Dedifferentiated amniotic fluid mesenchymal stem cell (primary cell): ENCODE data around the gene ADAMTS18.
"Not testable (repeated sequence)": the region's sequence is repeated elsewhere in the genome, so short reads cannot be mapped to it uniquely, and the experiment has no call there.

Source experiments
- DNase-seq: peaks from one replicate; pipeline ENCODE4 v3.0.0-alpha.2; 2016; ENCODE audit errors: extremely low spot score

Gene ADAMTS18, protein sequence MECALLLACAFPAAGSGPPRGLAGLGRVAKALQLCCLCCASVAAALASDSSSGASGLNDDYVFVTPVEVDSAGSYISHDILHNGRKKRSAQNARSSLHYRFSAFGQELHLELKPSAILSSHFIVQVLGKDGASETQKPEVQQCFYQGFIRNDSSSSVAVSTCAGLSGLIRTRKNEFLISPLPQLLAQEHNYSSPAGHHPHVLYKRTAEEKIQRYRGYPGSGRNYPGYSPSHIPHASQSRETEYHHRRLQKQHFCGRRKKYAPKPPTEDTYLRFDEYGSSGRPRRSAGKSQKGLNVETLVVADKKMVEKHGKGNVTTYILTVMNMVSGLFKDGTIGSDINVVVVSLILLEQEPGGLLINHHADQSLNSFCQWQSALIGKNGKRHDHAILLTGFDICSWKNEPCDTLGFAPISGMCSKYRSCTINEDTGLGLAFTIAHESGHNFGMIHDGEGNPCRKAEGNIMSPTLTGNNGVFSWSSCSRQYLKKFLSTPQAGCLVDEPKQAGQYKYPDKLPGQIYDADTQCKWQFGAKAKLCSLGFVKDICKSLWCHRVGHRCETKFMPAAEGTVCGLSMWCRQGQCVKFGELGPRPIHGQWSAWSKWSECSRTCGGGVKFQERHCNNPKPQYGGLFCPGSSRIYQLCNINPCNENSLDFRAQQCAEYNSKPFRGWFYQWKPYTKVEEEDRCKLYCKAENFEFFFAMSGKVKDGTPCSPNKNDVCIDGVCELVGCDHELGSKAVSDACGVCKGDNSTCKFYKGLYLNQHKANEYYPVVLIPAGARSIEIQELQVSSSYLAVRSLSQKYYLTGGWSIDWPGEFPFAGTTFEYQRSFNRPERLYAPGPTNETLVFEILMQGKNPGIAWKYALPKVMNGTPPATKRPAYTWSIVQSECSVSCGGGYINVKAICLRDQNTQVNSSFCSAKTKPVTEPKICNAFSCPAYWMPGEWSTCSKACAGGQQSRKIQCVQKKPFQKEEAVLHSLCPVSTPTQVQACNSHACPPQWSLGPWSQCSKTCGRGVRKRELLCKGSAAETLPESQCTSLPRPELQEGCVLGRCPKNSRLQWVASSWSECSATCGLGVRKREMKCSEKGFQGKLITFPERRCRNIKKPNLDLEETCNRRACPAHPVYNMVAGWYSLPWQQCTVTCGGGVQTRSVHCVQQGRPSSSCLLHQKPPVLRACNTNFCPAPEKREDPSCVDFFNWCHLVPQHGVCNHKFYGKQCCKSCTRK (N-terminal part only)

DNA sequence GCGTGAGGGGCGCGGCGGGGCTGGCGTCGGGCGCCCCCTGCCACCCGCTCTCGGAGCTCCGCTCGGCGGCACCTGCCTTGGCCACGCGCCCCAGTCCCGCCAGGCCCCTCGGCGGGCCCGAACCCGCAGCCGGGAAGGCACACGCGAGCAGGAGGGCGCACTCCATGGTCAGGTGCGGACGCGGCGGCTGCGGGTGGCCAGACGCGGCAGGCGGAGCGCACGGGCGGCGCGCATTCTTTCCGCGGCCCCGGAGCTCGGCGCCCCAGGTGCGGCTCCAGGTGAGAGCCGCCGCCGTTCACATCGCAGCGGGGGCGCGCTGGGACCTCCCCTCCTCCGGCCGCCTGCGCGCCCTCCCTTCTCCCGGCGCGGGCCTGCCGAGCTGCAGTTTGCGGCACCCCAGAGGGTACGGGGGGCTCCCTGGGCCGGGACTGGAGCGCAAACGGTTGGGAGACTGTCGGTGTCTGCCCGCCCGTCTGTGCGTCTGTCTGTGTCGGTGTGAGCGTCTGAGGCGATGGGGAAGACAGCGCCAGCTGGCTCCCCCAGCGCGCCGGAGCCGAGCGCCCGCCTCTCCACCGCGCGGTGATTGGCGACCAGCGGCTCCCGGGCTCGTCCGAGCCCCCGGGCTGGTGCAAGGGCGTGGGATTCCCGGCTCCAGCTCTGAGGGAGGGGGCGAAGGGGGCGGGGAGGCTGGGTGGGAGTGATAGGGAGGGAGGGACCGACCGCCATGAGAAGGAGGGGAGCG is at the start of gene ADAMTS18:
ADAMTS18 (minus strand) TSS at position 505 of the 742 bp plus-strand sequence; CDS start at position 166, 339 bp downstream.
- no peak for DNase-seq

DNA sequence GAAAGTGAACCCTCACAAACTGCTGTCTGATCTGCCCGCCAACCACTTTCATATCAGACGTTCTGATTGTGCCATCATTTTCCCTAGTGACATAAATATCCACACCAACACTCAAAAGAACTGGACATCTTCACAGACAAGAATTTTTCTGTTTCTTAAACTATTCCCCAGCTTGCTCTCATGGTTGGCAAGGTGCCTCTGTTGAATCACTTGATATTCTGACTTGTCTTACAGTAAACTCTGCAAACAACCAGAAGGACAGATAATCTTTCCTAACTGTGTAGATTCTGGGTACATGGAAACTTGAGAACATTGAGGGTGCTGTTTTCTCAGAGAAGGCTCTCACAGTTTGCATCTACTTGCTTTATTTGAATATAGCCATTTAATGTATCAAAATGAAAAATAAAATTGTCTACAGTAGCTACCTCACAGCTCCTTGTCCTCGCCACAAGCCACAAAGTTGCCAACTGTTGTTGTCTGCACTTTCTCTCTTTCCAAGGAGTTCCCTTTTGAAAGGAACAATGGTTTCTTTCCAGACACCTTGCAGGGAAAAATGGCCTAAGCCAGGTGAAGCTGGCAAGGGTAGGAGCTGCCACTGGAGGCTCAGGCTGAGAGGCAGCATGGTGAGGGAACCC is 46.0 kb upstream of the ADAMTS18 start:
- no peak for DNase-seq

DNA sequence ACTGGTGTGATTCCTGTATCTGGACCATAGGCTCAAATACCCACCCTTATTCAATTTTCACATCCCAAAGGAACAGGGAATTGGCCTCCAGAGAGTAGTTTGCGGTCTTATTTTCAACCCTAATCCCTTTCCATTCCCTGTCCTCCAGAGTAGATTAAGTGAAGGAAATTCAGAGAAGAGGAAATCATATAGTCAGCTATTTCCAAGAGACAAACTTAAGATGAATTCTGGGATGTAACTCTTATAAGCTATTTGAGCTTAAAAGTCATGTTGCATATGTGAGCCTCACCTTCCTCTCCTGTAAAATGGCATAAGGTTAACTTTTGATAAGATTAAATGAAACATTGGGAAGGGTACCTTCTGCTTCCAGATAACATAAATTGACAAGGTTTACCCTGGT is 37.4 kb upstream of the ADAMTS18 start:
- no peak for DNase-seq

DNA sequence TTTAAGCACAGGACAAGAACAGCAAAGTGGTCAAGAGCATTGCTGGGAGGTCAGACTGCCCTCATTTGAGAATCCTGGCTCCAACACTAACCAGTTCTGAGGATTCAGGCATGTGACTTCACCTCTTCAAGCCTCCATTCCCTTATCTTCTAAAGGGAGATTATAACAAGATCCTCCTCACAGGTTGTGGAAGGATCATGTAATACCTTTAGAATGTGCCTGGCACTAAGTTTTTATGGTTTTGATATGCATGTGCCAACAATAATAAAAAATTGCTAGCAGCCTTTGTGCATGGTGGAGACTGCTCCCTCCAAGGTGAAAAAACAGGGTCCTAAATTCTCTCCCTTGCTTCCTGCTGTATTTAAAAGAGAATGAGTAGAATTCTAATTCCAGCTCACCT is 36.0 kb upstream of the ADAMTS18 start:
- no peak for DNase-seq

DNA sequence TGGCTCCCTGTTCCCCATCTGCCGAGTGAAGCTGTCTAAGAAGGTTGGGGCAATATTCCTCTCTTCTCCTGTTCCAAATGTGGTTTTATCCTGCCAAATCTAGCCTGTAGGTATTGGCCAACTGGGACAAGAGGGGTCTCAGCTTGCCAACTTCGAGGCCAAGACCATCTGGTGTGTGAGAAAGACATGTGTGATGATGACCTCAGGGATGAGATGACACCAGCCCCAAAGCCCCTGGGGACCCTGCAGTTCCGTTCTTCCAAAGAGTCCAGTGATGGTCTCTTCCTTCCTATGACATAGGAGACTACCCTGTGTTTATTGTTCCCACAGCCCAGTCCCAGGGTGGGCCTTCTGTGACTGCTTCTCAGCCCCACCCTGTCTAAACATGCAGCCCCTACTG is 34.8 kb upstream of the ADAMTS18 start:
- DNase-seq: no peak

DNA sequence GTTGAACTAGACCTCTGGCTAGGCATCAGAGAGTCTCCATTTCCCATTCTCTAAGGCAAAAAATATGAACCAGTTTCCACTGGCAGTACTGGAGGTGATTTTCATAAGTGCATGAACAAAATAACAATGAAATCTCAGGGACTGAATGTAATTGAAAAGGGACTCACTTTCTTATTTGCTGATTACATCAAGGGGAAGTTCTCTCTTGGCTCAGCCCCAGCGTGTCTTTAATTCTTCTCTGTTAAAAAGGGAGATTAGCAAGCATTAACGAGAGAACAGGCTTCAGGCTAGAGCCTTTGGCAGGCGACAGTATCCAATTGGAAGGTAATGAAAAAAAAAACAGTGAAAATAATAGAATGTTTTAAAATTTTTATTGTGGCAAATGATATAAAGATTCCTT is 34.0 kb upstream of the ADAMTS18 start:
- no peak for DNase-seq

DNA sequence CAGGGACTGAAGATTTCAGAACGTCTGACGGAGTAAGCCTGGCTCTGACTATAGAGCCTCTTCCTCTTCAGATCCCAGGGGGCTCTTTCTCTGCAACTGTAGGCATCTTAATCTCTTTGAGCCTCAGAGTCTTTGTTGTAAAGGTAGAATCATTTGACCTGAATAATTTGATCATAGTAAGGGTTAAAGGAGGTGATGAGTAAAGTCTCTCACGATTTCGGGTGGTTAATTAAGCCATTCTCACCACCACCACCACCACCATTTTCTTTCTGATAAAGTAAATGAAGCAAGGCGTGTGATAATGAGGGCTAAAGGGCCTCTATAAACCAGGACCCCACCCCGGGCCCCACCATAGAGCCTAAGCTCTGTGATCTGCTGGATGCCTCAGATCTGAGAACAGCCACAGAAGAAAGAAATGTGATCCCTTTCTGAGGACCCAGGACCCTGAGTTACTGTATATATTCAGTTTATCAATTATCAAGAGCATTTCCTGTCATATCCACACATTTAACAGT is 33.0 kb upstream of the ADAMTS18 start:
- DNase-seq: no peak

DNA sequence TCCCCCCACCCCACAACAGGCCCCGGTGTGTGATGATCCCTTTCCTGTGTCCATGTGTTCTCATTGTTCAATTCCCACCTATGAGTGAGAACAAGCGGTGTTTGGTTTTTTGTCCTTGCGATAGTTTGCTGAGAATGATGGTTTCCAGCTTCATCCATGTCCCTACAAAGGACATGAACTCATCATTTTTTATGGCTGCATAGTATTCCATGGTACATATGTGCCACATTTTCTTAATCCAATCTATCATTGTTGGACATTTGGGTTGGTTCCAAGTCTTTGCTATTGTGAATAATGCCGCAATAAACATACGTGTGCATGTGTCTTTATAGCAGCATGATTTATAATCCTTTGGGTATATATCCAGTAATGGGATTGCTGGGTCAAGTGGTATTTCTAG is 28.8 kb upstream of the ADAMTS18 start:
- DNase-seq: not testable (repeated sequence)

DNA sequence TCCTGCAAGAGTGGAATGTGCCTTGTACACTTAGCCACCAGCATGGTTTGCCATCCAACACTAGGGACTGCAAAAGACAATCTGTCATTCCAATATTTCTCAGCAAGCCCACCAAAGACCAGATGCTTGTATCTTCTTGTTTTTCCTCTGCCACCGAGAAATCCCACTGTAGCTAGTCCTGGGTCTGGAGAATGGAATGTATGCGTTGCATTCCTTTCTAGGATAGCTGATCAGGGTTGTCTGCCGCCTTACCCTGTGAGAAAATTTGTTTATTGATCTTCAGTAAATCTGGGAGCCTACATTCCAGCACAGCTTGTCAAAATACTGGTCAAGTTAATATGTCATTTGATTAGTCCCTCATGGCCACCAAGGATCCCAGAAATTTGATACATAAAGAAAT is 28.1 kb upstream of the ADAMTS18 start:
- no peak for DNase-seq

DNA sequence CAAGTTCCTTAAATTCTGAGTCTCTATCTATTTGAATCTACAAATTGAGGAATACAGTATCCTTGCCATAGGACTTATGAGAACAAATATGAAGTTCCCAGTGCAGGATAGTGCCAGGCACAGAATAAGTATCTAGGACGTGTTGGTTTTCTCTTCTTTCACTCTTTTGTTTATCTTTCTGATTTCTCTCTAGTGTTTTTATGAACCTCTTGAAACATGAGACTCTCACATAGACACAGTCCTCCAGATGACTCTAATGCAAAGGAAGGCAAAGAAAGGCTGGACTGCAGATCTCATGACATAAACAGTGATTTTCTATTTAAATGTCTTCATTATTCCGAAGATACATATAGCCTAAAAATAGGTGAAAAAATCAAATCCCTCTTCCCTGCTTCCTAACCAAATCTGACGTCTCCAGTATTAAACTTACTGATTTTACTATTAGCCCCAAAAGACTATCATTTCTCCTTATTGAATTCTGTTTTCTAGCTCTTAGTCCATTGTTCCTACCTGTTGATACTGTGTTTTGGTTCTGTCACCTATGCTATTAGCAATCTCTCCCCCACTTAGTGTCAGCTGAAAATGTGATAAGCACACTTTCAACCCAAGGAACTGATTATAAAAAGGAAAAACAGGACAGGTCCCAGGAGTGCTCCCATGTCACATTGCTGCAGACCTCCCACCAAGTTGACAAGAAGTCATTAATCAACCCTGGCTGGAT is 24.9 kb upstream of the ADAMTS18 start:
- no peak for DNase-seq

DNA sequence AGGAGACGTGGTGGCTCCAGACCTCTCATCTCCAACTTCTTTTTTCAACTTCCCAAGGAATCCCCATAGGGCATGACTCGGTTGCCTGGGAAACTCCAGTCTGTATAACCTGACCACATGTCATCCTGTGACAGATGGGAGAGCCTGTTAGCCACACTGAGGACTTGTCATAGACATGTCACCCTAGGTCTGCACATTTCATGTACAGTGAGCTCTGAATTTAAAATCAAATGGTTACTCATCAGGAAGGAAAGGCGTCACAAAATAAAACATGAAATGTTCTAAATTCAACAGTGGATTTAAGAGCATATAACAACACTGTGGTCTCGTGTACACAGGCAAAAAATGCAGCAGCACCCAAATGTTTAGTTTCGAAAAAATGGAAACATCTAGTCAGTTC is 22.2 kb upstream of the ADAMTS18 start:
- no peak for DNase-seq

DNA sequence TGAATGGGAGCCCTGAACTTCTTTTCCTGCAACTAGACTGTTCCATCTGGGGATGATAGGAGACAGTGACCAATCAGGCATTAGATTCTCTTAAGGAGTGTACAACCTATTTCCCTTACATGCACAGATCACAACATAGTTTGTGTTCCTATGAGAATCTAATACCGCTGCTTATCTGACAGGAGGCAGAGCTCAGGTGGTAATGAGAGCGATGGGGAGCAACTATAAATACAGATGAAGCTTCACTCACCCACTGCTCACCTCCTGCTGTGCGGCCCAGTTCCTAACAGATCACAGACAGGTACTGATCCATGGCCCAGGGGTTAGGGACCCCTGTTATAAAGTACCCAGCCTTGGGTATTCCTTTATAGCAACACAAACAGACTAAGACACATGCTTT is 17.4 kb upstream of the ADAMTS18 start:
- DNase-seq: no peak

DNA sequence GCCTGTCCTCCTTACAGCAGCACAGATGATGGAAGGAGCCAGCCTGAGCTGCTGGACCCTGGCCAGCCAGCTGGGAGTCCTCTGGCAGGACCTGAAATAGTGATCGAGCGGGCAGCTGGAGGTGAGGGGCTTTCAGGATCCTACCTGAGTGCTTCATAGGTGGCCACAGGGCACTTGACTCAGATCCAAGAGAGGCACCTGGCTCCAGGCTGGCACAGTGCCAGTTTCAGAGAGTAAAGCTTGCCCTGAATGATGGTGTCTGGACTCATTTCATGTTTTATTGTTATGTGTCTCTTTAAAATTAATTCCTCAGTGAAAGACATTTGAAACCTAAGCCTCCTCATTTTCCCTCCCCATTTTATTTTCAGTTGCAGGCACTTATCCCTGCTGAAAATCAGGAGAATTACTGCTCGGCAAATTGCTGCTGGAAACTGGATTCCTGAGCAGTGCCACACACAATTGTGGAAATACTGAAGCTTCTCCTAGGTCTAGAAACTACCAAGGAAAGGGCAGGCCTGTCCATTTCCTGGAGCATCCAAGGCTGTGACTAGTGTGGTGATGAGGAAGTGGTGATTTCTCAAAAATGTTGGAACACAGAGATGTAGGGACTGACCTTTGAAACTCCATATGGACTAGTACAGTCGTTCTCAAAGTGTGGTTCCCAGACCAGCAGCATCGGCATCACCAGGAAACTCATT is 16.1 kb upstream of the ADAMTS18 start:
- no peak for DNase-seq

DNA sequence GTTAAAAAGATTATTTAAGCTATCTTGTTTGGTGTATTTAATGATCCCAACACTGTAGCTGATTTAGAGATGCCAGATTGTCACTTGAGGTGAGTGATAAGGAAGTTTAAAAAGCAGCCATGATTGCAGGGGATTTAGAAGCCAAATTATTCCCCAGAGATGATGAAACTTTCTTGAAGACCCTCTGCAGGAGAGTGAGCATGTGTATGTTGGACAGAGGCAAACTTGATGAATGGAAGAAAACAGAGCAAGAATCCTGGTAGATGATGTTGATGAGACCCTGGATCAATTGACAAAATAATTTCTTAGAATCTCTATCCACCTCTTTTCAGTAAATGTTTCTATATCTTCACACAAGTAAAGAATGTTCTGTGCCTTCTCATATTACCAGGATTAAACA is 14.4 kb upstream of the ADAMTS18 start:
- no peak for DNase-seq

DNA sequence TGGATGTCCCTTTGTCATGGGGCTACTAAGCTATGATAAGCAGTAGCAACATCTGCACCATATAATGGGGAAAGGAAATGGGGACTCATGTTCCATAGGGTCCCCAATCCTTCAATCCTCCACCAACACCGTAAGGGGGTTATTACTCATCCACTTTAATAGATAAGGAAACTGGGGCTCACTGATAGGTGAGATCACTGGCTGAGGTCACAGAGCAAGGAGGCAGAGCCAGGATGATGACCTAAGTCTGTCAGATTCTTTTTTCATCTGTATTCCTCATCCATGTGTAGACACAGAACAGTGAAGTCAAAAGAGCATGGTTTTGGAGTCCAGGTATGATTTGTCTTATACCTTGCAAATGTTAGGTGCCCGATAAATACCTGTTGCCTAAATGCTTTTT is 10.5 kb upstream of the ADAMTS18 start:
- no peak for DNase-seq

DNA sequence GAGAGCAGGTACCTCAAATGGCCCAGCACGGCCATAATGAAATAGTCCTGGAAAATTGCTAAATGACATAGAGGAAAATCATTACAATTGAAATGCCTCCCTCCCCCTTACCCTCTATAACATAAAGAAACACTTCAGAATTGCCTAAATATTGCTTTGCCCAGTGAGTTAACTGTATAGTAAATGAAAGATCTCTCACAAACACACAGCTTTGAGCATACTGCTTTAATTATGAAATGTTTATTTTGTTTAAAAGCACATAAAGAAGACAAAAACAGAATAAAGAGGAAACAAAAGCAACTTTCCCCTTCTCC is 9.3 kb upstream of the ADAMTS18 start:
- no peak for DNase-seq

DNA sequence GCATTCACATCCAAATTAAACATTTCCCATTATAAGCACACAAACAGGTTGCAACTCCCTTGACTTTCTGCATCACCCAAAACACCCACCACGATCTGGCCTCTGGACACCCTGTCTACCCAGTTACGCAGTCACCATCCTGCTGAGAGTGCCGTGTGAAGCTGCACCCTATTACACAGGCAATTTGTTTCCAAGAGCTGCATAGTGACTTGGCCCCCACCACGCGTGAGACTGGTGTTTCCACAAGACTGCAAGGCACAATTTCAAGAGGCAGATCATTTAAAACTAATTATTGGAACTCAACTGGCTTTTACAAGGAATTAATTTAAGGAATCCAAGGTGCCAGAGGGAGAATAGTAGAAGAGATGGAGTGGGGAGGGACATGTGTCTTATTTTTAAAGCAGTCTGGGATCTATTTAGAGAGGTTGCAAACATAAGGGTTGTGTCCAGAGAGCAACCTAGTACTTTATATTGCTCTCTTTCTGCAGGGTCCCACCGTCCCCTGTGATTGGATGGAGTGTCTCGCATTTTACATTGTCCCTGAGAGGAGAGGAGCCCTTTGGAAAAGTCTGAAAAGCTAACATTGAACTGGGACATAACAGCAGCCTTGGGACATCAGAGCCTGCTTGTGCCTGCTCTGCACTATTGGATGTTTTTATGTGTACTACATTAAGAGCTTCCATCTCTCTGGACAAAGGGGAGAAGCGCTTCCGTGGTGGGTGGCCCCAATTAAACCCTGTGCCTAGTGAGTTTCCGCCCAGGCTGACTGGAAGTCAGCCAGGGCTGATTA is 8.7 kb upstream of the ADAMTS18 start:
- no peak for DNase-seq

DNA sequence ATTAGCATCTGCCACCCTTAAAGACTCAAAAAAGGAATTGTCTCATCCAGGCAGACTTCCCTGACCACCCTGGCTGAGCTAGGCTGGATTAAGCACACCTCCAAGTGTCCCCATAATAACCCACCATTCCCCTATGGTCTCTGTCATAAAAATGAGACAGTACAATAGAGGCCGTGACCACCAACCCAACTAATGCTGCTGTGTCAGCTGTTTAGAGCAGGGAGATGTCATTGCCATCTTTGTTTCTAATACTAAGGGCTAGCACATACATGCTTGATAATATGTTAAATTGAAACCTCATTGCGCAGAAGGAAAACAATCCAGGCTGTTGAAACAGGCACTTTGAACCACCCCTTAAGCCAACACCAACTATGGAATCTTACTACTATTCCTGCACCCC is 7.2 kb upstream of the ADAMTS18 start:
- no peak for DNase-seq

DNA sequence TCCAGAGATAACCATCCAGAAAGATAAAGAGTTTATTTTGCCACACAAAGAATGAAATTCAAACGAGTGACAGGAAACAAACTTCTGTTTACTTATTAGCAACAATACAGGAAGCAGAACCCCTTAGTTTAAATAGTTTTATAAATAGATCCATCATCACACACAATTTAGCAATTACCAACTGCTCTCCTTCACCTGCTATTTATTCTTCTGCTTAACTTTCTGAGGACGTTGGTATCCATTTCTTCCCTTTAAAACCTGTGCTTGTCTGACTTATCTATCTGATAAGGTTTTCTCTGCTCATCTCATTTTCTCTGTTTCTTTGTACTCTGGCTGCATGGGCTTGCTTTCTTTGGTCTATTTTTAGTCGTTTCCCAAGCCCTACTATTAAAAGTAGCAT is 4.3 kb upstream of the ADAMTS18 start:
- DNase-seq: no peak
